Endothelial cell of umbilical vein (primary cell): ENCODE measurements around the gene IYD. TPM values are rescaled to one million over a fixed set of nuclear protein-coding genes. Genes with fewer than 3 reads are reported as not detected.

Source experiments
- Bru-seq: library from RNA; stranded (reverse); fragments of 400-500 nt; gene quantifications from one replicate; lab custom pipeline; 2021; lab: Mats Ljungman, UMichigan
- BruChase-seq, 2 experiments: library from RNA; stranded (reverse); fragments of 400-500 nt; gene quantifications; one replicate each; lab custom pipeline; 2021; lab: Mats Ljungman, UMichigan
- BruUV-seq: library from RNA; stranded (reverse); fragments of 400-500 nt; replicated peaks from 2 replicates; lab custom pipeline; 2021; lab: Mats Ljungman, UMichigan
- CTCF ChIA-PET: fragments of 300-600, 350-600 bp; sonication (Branson Sonifier 250); formaldehyde crosslinking; loops from one replicate; lab custom pipeline; 2021; ENCODE audit warnings: antibody characterized with exemption, inconsistent platforms; lab: Charles Lee
- POLR2A ChIA-PET: fragments of 300-600, 350-600 bp; sonication (Branson Sonifier 250); formaldehyde crosslinking; loops from one replicate; lab custom pipeline; 2021; ENCODE audit warnings: antibody characterized with exemption, inconsistent platforms; lab: Charles Lee
- DNase-seq: peaks from one replicate; pipeline ENCODE4 v3.0.0-alpha.2; 2011; ENCODE audit warnings: low read depth, low spot score
- FAIRE-seq: peaks from 2 replicates; lab custom pipeline; 2011; peaks lifted over from hg19 to GRCh38; lab: Jason Lieb, UNC
- H2AFZ ChIP-seq: 2 replicates; pipeline ENCODE4 v1.6.0; 2012; ENCODE audit warnings: low read depth, low read length, control low read depth, inconsistent platforms
- H3K27ac ChIP-seq: 2 replicates; pipeline ENCODE4 v1.5.1; 2011; ENCODE audit warnings: low read depth, mild to moderate bottlenecking, control low read depth, low read length, moderate library complexity; ENCODE audit not compliant: insufficient read depth
- H3K27me3 ChIP-seq, 2 experiments: 2 replicates each; pipeline versions ENCODE4 v1.6.0 to v1.6.1; 2011; ENCODE audit warnings: low read length in 2 of 2, mixed read lengths in 1 of 2; ENCODE audit not compliant: control insufficient read depth in 2 of 2, insufficient read depth in 2 of 2
- H3K36me3 ChIP-seq, 2 experiments: 2 replicates in 1 of 2; 3 replicates in 1 of 2; pipeline ENCODE4 v1.5.1; 2011; ENCODE audit warnings: low read length in 2 of 2, mild to moderate bottlenecking in 1 of 2, moderate library complexity in 1 of 2; ENCODE audit not compliant: control insufficient read depth in 2 of 2, insufficient read depth in 2 of 2; ENCODE audit errors: extremely low read depth in 1 of 2
- H3K4me1 ChIP-seq: 3 replicates; pipeline ENCODE4 v1.5.1; 2011; ENCODE audit warnings: mild to moderate bottlenecking, low read length; ENCODE audit not compliant: control insufficient read depth, insufficient read depth; ENCODE audit errors: extremely low read depth
- H3K4me2 ChIP-seq: 2 replicates; pipeline ENCODE4 v1.6.1; 2011; ENCODE audit warnings: low read length, control low read depth, mixed read lengths; ENCODE audit not compliant: insufficient read depth
- H3K4me3 ChIP-seq, 3 experiments: fragments of 200-600 bp in 1 of 3; sonication (generic), shearing (Covaris generic) in 1 of 3; replicated peaks in 1 of 3; 2 replicates each; pipeline ENCODE4 v1.5.1; 2011 to 2016; ENCODE audit warnings: control low read depth in 3 of 3, low read length in 3 of 3, mild to moderate bottlenecking in 2 of 3, inconsistent platforms in 1 of 3, low read depth in 1 of 3, moderate library complexity in 1 of 3; ENCODE audit not compliant: insufficient read depth in 1 of 3
- H3K79me2 ChIP-seq: 2 replicates; pipeline ENCODE4 v1.6.0; 2012; ENCODE audit warnings: low read length, inconsistent platforms; ENCODE audit not compliant: control insufficient read depth, insufficient read depth
- H3K9ac ChIP-seq: replicated peaks from 2 replicates; pipeline ENCODE3; 2011; ENCODE audit warnings: low read length, control low read depth; ENCODE audit not compliant: insufficient read depth; ENCODE audit errors: extremely low read depth
- H3K9me1 ChIP-seq: replicated peaks from 3 replicates; pipeline ENCODE4 v1.6.0; 2011; ENCODE audit warnings: mild to moderate bottlenecking, low read length; ENCODE audit not compliant: control insufficient read depth, insufficient read depth; ENCODE audit errors: extremely low read depth
- H3K9me3 ChIP-seq: replicated peaks from 2 replicates; pipeline ENCODE4 v1.5.1; 2012; ENCODE audit warnings: low read length, inconsistent platforms; ENCODE audit not compliant: control insufficient read depth, insufficient read depth
- H4K20me1 ChIP-seq: replicated peaks from 2 replicates; pipeline ENCODE3; 2011; ENCODE audit warnings: mild to moderate bottlenecking, low read length; ENCODE audit not compliant: control insufficient read depth, insufficient read depth; ENCODE audit errors: extremely low read depth
- EZH2 ChIP-seq: IDR thresholded peaks from 2 replicates; pipeline ENCODE4 v1.6.1; 2012; ENCODE audit warnings: borderline replicate concordance, low read depth, mild to moderate bottlenecking, moderate library complexity, low read length, inconsistent platforms; ENCODE audit not compliant: severe bottlenecking
- FOS ChIP-seq: IDR thresholded peaks from 2 replicates; pipeline ENCODE4 v1.6.1; 2011; ENCODE audit warnings: mild to moderate bottlenecking, low read length, moderate library complexity, borderline replicate concordance; ENCODE audit not compliant: insufficient read depth
- GATA2 ChIP-seq: IDR thresholded peaks from 2 replicates; pipeline ENCODE4 v1.7.0; 2011; ENCODE audit warnings: low read depth, mild to moderate bottlenecking, moderate library complexity, mixed read lengths, low read length; ENCODE audit not compliant: insufficient read length, insufficient read depth
- JUN ChIP-seq: IDR thresholded peaks from 2 replicates; pipeline ENCODE4 v1.6.1; 2011; ENCODE audit warnings: borderline replicate concordance, low read depth; ENCODE audit not compliant: insufficient read length, insufficient read depth
- MYC ChIP-seq: IDR thresholded peaks from one replicate; pipeline ENCODE4 v1.6.1; 2011; ENCODE audit warnings: mild to moderate bottlenecking, low read depth, low read length
- POLR2A ChIP-seq: IDR thresholded peaks from 2 replicates; pipeline ENCODE4 v1.6.1; 2012; ENCODE audit warnings: low read depth, mild to moderate bottlenecking, control low read depth, low read length
- POLR2AphosphoS5 ChIP-seq: IDR thresholded peaks from 2 replicates; pipeline ENCODE4 v1.6.1; 2012; ENCODE audit warnings: low read depth, mild to moderate bottlenecking, control low read depth, low read length, moderate library complexity; ENCODE audit not compliant: insufficient read depth
- dilution Hi-C: fragments of 300-500 bp; cut with MboI; formaldehyde crosslinking; loops from one replicate; pipeline ENCODE4 v1.15.0; 2019; ENCODE audit warnings: low sequenced_read_pairs; ENCODE audit not compliant: extremely low pct_ligation_motif_present
- intact Hi-C: fragments of 100-400 bp; cut with micrococcal nuclease; formaldehyde crosslinking; loops from one replicate; pipeline ENCODE4 v1.10.0; 2022
- long read RNA-seq: library from polyadenylated mRNA; stranded (forward); transcript quantifications from one replicate; pipeline ENCODE4 v2.0.0, GENCODE V29; 2021
- polyA minus RNA-seq, 3 experiments: library from RNA; depleted of rRNA, polyadenylated mRNA; stranded (reverse); fragments of >200 nt; gene quantifications; 1 replicate in 1 of 3; 2 replicates in 2 of 3; pipeline ENCODE4 v1.2.3, GENCODE V29; 2011
- polyA plus RNA-seq, 4 experiments: library from polyadenylated mRNA; depleted of rRNA in 3 of 4; stranded (reverse) in 3 of 4; unstranded in 1 of 4; fragments of >200 nt; gene quantifications; 2 replicates each; pipeline versions ENCODE4 v1.2.1 to v1.2.3, GENCODE V29; 2011 to 2012; ENCODE audit warnings: missing spikeins in 1 of 4
- total RNA-seq: library from RNA; stranded (reverse); gene quantifications from 2 replicates; pipeline ENCODE4 v1.2.3, GENCODE V29; 2021
- TF ChIP-seq, protein P1 (sequence below), 2 donors: IDR thresholded peaks; 1 replicate in 1 of 2; 2 replicates in 1 of 2; pipeline ENCODE4 v1.5.1; 2011; ENCODE audit warnings: low read length in 2 of 2, mild to moderate bottlenecking in 2 of 2, moderate library complexity in 2 of 2, control low read depth in 1 of 2, inconsistent platforms in 1 of 2, low read depth in 1 of 2; ENCODE audit not compliant: insufficient read depth in 1 of 2; ENCODE audit errors: extremely low read depth in 1 of 2
- TF ChIP-seq, protein P2 (sequence below): IDR thresholded peaks from 2 replicates; pipeline ENCODE4 v1.6.1; 2011; ENCODE audit not compliant: insufficient read depth, insufficient read length

IYD gene, protein sequence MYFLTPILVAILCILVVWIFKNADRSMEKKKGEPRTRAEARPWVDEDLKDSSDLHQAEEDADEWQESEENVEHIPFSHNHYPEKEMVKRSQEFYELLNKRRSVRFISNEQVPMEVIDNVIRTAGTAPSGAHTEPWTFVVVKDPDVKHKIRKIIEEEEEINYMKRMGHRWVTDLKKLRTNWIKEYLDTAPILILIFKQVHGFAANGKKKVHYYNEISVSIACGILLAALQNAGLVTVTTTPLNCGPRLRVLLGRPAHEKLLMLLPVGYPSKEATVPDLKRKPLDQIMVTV
- total RNA-seq (not detected in 2 replicates), polyA plus RNA-seq (not detected in 2 replicates), polyA minus RNA-seq (not detected in 2 replicates), Bru-seq, nascent RNA (not detected), BruChase-seq, experiment 1, labeled RNA remaining after a 6-hour chase (not detected), BruChase-seq, experiment 2, labeled RNA remaining after a 2-hour chase (not detected)
- not detected in 2 replicates for polyA plus RNA-seq (2011; cell fraction: cytosol; rRNA removed)
- not detected in 2 replicates for polyA plus RNA-seq (2011; cell fraction: nucleus; rRNA removed)
- not detected in 2 replicates for polyA plus RNA-seq (2012)
- polyA minus RNA-seq (2011; cell fraction: cytosol; rRNA and poly(A)+ RNA removed) = not detected
- not detected in 2 replicates for polyA minus RNA-seq (2011; cell fraction: nucleus; rRNA and poly(A)+ RNA removed)
- long read RNA-seq = 0 reads

DNA sequence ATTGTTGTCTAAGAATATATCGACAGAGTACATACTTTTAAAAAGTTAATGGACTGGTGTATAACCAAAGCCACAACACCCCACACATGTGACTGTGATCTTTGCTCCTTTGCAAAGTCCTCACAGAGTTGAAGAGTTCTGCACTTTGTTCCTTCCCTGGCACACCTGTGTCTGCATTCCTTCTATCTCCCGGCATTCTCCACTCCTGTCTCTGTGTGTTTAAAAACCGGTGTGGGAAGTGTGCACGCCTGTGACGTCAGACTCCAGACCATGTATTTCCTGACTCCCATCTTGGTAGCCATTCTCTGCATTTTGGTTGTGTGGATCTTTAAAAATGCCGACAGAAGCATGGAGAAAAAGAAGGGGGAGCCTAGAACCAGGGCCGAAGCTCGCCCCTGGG lies at the start of gene IYD:
TSS of gene IYD (plus strand) at position 251 of the 400 bp plus-strand sequence. CDS start at position 271, 20 bp downstream.
- no TSS peak for BruUV-seq
- no peaks in the 10 kb centered on the region for H3K79me2 ChIP-seq
- H3K9me3 ChIP-seq = no peaks in the 10 kb centered on the region
- H4K20me1 ChIP-seq = no peaks in the 10 kb centered on the region
- H3K4me2 ChIP-seq = no peak within 1 kb of the TSS
- H3K27ac ChIP-seq = no peak within 1 kb of the TSS
- dilution Hi-C loops (no loop called here), intact Hi-C loops (no loop called here)
- no peaks in the 10 kb centered on the region for H3K9me1 ChIP-seq
- DNase-seq = no peak
- H3K36me3 ChIP-seq = no peaks in the 10 kb centered on the region
- CTCF ChIA-PET = interaction anchor here (1.1 kb wide), 1 partner anchor 11 kb away, joined by 3 read pairs; no protein-coding TSS in a partner anchor
- H3K9ac ChIP-seq = no peak within 1 kb of the TSS
- FAIRE-seq = no peak
- no peaks in the 10 kb centered on the region for H3K27me3 ChIP-seq
- TF ChIP-seq MYC (no peak), GATA2 (no peak), EZH2 (no peak), FOS (no peak), POLR2AphosphoS5 (no peak), POLR2A (no peak), JUN (no peak)
- TF ChIP-seq, protein P1, sequence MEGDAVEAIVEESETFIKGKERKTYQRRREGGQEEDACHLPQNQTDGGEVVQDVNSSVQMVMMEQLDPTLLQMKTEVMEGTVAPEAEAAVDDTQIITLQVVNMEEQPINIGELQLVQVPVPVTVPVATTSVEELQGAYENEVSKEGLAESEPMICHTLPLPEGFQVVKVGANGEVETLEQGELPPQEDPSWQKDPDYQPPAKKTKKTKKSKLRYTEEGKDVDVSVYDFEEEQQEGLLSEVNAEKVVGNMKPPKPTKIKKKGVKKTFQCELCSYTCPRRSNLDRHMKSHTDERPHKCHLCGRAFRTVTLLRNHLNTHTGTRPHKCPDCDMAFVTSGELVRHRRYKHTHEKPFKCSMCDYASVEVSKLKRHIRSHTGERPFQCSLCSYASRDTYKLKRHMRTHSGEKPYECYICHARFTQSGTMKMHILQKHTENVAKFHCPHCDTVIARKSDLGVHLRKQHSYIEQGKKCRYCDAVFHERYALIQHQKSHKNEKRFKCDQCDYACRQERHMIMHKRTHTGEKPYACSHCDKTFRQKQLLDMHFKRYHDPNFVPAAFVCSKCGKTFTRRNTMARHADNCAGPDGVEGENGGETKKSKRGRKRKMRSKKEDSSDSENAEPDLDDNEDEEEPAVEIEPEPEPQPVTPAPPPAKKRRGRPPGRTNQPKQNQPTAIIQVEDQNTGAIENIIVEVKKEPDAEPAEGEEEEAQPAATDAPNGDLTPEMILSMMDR (IDR thresholded peaks at IDR 0.05; ENCODE audit: extremely low read depth in 1 of 2, insufficient read depth in 1 of 2, low read depth in 1 of 2, low read length in 2 of 2) = no peak
- TF ChIP-seq, protein P2, sequence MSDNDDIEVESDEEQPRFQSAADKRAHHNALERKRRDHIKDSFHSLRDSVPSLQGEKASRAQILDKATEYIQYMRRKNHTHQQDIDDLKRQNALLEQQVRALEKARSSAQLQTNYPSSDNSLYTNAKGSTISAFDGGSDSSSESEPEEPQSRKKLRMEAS = no peak
- no peak within 1 kb of the TSS for H3K4me3 ChIP-seq
- POLR2A ChIA-PET = no interaction called here
- no peaks in the 10 kb centered on the region for H3K4me1 ChIP-seq
- no peak within 1 kb of the TSS for H2AFZ ChIP-seq
